ENCODE results near the gene CPSF7.

GRCh38 chr11:61392981-61393595 is 36.7 kb downstream of the CPSF7 start:
- TF ChIP-seq CTCF (IDR thresholded peaks at IDR 0.05; ENCODE audit: insufficient read depth, low read length, poor library complexity, severe bottlenecking) (no peak), EZH2phosphoT487 (conservative IDR thresholded peaks at IDR 0.05; ENCODE audit: low read length) (no peak)
